Measurements from ENCODE around the gene CHAD. TPM values are rescaled to one million over a fixed set of nuclear protein-coding genes. Genes with fewer than 3 reads are reported as not detected.
A peak's percentile ranks its signal among the peaks of the same experiment; 100 is the strongest.

Gene CHAD
- total and polyA plus RNA-seq, 2 of the 13 experiments (the other 11 are each of a cell fraction or from before 2014, with no cell fraction given) = 1.4 TPM; not detected in 1

DNA sequence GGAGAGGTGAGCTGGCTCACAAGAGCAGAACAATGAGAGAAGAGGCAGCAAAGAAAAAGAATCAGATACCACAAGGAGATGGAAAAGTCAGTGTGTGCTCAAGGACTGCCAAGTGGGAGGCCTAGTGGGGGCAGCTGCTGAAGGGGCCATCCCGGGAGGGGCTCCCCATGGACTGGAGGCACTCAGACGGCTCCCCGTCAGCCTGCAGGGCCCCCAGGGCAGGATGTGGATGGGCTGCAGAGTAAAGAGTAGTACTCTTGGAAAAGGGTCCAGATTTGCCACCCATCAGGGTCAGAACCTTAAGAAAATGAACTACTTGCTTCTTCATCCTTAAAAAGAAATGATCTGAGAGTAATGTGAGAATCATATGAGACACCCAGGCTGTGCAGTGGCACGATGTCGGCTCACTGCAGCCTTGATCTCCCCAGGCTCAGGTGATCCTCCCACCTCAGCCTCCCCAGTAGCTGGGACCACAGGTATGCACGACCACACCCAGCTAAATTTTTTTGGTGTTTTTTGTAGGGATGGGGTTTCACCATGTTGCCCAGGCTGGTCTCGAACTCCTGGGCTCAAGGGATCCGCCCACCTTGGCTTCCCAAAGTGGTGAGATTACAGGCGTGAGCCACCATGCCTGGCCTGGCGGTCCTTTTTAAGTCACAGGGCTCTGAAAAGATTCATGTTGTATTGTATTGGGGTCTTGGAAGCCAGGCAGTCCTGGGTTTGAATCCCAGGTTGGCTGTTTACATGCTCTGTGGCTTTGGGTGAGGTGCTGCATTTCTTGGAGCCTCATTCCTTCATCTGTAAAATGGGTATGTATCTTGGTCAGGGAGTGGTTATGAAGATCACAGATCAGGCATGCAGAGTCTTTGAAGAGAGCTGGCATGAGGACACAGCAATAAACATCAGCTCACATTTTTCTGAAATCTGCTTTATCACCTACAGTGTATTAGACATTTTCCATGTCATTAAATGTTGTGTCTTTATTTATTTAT lies 27.5 kb downstream of the CHAD start (continued):
- TF ChIP-seq NFIC (IDR thresholded peaks at IDR 0.05; ENCODE audit: low read length) (no peak), ZNF343 (CRISPR knock-in tag; IDR thresholded peaks at IDR 0.05) (no peak)
- TF ChIP-seq, protein P1, sequence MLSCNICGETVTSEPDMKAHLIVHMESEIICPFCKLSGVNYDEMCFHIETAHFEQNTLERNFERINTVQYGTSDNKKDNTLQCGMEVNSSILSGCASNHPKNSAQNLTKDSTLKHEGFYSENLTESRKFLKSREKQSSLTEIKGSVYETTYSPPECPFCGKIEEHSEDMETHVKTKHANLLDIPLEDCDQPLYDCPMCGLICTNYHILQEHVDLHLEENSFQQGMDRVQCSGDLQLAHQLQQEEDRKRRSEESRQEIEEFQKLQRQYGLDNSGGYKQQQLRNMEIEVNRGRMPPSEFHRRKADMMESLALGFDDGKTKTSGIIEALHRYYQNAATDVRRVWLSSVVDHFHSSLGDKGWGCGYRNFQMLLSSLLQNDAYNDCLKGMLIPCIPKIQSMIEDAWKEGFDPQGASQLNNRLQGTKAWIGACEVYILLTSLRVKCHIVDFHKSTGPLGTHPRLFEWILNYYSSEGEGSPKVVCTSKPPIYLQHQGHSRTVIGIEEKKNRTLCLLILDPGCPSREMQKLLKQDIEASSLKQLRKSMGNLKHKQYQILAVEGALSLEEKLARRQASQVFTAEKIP (CRISPR knock-in tag; IDR thresholded peaks at IDR 0.05; ENCODE audit: borderline replicate concordance) = no peak

DNA sequence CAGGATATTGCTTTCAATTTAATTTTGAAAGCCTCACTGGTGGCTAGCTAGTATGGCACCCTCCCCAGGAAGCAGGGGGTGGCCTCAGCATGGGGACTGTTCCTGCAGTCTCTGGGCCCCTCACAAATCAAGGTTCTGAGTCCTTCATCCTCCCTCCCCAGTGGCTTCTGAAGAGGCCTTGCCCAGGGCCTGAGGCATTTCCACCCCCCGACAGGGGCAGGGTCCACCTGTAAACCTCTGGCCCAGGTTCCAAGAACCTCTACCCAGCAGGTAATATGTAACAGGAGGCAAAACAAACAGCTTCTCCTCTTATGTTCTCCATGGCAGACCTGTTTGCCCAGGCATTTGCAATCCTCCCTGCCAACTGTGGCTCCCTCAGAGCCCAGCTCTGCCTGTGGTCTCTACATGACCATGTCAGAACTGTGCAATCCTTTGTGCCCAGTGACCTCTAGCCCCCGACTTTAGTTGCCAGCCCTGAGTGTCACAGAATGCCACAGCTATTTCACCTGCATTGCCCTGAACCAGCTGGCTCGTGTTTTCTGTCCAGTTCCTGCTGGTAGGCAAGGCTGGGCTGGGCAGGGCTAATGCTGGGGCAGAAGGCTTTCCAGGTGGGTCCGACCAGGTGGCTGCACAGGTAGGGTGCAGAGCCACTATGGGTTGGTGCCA lies 28.4 kb downstream of the CHAD start:
- CTCF ChIA-PET (ENCODE audit: low intra/inter-chr PET ratio, low total read pairs) = no interaction called here
- H3K9me3 ChIP-seq (ENCODE audit: low read length) = no peaks in the 10 kb centered on the region
- H3K4me3 ChIP-seq (replicated peaks in 1 of 3; ENCODE audit: insufficient read depth in 1 of 3, low read depth in 2 of 3, low read length in 3 of 3) = 0 out of 6 replicates have a peak overlapping the region, but pooled peaks of 1 of the 3 experiments have one; percentile 1
- in situ Hi-C loops (cut with HindIII; ENCODE audit: extremely low pct_ligation_motif_present, low pct_unique_long_range_greater_than_20kb) (no loop called here), intact Hi-C loops (cut with micrococcal nuclease; ENCODE audit: unreplicated experiment) (no loop called here)
- 36% methylated on average over 4 of the region's 4 CpGs for WGBS (ENCODE audit: low lambda C conversion rate)
- peak overlapping the region; percentile 58 for H3K27ac ChIP-seq (ENCODE audit: extremely low read length, insufficient read depth, low read length)
- peak overlapping the region; percentile 49 for H3K4me2 ChIP-seq (ENCODE audit: low read depth, low read length)
- H3K36me3 ChIP-seq (replicated peaks in 1 of 2; ENCODE audit: control insufficient read depth in 1 of 2, insufficient read depth in 2 of 2, low read length in 2 of 2) = peaks cover 1 to 5% of the 10 kb centered on the region in 2 experiments; a peak in 2 of 5 replicates
- H4K20me1 ChIP-seq (ENCODE audit: insufficient read depth, low read length) = no peaks in the 10 kb centered on the region
- ATAC-seq (peak; percentile 90), DNase-seq (ENCODE audit: low spot score) (peak; percentile 67), FAIRE-seq (peak; percentile 32)
- peaks cover 52% of the 10 kb centered on the region for H3K4me1 ChIP-seq (ENCODE audit: insufficient read depth, low read length)
- peak overlapping the region; percentile 9; the same call in 1 of the 2 replicates for H3K9ac ChIP-seq (ENCODE audit: insufficient read depth, low read depth, low read length)
- peaks cover 10% of the 10 kb centered on the region for H3K79me2 ChIP-seq (ENCODE audit: insufficient read depth, low read length)
- H2AFZ ChIP-seq (ENCODE audit: low read length) = no peak overlapping the region
- H3K27me3 ChIP-seq (ENCODE audit: control insufficient read depth in 1 of 2, insufficient read depth in 2 of 2, low read length in 2 of 2) = no peaks in the 10 kb centered on the region
- POLR2A ChIA-PET = interaction anchor here (0.6 to 2.7 kb wide), 8 partner anchors 8 to 426 kb away, joined by 3 to 19 read pairs (median 5); partner anchors contain the start of genes ACSF2, LRRC59 and TOB1
- BruUV-seq (replicated peaks) = no TSS peak
- TF ChIP-seq NRL (CRISPR knock-in tag; IDR thresholded peaks at IDR 0.05; ENCODE audit: borderline replicate concordance) (no peak), ZNF205 (CRISPR knock-in tag; IDR thresholded peaks at IDR 0.05) (no peak), TSC22D2 (CRISPR knock-in tag; IDR thresholded peaks at IDR 0.05; ENCODE audit: borderline replicate concordance) (no peak), ATM (IDR thresholded peaks at IDR 0.05; ENCODE audit: borderline replicate concordance) (no peak), SOX6 (IDR thresholded peaks at IDR 0.05) (no peak), SOX6 (CRISPR knock-in tag; IDR thresholded peaks at IDR 0.05) (no peak; the same call in 1 of the 2 replicates), SAP130 (CRISPR knock-in tag; IDR thresholded peaks at IDR 0.05; ENCODE audit: low read depth) (peak; percentile 41; the same call in 1 of the 2 replicates), KAT2B (IDR thresholded peaks at IDR 0.05; ENCODE audit: borderline replicate concordance, low read depth, low read length) (no peak), ZNF484 (CRISPR knock-in tag; IDR thresholded peaks at IDR 0.05; ENCODE audit: borderline replicate concordance, low read depth) (no peak), HDAC2 (CRISPR knock-in tag; IDR thresholded peaks at IDR 0.05) (peak; percentile 46; the same call in 1 of the 2 replicates)
- TF ChIP-seq, protein P2, sequence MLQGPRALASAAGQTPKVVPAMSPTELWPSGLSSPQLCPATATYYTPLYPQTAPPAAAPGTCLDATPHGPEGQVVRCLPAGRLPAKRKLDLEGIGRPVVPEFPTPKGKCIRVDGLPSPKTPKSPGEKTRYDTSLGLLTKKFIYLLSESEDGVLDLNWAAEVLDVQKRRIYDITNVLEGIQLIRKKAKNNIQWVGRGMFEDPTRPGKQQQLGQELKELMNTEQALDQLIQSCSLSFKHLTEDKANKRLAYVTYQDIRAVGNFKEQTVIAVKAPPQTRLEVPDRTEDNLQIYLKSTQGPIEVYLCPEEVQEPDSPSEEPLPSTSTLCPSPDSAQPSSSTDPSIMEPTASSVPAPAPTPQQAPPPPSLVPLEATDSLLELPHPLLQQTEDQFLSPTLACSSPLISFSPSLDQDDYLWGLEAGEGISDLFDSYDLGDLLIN (CRISPR knock-in tag; IDR thresholded peaks at IDR 0.05; ENCODE audit: borderline replicate concordance) = no peak
- TF ChIP-seq, protein P3, sequence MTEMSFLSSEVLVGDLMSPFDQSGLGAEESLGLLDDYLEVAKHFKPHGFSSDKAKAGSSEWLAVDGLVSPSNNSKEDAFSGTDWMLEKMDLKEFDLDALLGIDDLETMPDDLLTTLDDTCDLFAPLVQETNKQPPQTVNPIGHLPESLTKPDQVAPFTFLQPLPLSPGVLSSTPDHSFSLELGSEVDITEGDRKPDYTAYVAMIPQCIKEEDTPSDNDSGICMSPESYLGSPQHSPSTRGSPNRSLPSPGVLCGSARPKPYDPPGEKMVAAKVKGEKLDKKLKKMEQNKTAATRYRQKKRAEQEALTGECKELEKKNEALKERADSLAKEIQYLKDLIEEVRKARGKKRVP (CRISPR knock-in tag; IDR thresholded peaks at IDR 0.05) = no peak
- TF ChIP-seq, protein P4, sequence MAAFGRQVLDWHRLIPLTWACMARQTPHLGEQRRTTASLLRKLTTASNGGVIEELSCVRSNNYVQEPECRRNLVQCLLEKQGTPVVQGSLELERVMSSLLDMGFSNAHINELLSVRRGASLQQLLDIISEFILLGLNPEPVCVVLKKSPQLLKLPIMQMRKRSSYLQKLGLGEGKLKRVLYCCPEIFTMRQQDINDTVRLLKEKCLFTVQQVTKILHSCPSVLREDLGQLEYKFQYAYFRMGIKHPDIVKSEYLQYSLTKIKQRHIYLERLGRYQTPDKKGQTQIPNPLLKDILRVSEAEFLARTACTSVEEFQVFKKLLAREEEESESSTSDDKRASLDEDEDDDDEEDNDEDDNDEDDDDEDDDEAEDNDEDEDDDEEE (CRISPR knock-in tag; IDR thresholded peaks at IDR 0.05) = peak; percentile 63; the same call in 1 of the 2 replicates
